ENCODE data around the gene SLC22A17. TPM values are rescaled to one million over a fixed set of nuclear protein-coding genes. Genes with fewer than 3 reads are reported as not detected.
"Not testable (repeated sequence)": the region's sequence is repeated elsewhere in the genome, so short reads cannot be mapped to it uniquely, and the experiment has no call there.

Gene SLC22A17
- total RNA-seq = 12.1 TPM
- long read RNA-seq, partial matches to known transcripts = 2 of 12 reads
- long read RNA-seq, other reads (novel, unspliced or antisense) = 4 of 12 reads

DNA sequence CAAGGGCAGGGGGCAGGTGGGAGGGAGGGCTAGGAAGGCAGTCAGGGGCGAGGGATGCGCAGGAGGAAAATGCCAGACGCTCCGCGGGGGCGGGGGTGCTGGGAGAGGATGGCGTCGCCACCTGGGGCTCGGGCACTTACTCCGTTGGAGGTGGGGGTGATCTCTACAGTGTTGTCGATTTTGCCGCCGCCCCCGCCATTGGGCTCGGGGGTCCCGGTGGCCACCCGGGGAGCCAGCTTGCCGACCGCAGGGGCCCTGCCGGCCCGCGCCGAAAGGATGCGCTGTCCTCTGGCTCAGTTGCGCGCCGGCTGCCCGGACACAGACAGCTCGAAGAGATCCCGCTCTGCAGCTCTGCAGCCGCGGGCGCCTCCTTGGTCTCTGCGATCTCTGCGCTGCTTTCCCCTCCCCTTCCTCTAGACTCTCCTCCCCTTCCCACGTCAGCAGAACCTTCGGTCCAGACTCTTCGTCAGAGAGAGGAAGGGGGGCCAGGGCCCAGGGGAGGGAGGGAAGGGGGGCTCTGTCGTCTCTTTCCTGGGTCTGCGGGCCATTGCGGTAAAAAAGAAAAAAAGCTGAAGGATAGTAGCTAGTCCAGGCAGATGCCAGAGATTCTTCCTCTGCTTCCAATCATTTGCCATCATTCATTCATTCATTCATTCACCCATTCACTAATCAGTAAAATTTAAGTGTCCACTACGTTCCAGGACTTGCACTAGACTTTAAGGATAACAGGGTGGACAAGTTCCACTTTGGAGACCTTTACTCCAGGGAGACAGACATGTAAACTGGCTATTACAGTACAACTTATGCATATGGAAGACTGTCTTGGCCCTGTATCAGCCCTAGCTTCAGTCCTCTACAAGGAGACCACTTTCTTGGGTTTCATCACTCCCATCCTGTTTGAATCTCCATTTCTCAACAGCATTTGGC lies at the start of gene SLC22A17:
SLC22A17 (minus strand) TSS at position 382 of the 927 bp plus-strand sequence.
- H3K36me3 ChIP-seq = no peaks in the 10 kb centered on the region
- peak within 1 kb of the TSS; percentile 65 for H3K4me3 ChIP-seq
- H3K9me3 ChIP-seq = no peaks in the 10 kb centered on the region
- H3K27me3 ChIP-seq = peaks cover 26% of the 10 kb centered on the region
- no peak within 1 kb of the TSS for H3K27ac ChIP-seq
- H3K4me1 ChIP-seq = peaks cover 7% of the 10 kb centered on the region
- intact Hi-C loops (cut with DNase I) = no loop called here
- peak; percentile 78 for DNase-seq
- TF ChIP-seq, protein P1, sequence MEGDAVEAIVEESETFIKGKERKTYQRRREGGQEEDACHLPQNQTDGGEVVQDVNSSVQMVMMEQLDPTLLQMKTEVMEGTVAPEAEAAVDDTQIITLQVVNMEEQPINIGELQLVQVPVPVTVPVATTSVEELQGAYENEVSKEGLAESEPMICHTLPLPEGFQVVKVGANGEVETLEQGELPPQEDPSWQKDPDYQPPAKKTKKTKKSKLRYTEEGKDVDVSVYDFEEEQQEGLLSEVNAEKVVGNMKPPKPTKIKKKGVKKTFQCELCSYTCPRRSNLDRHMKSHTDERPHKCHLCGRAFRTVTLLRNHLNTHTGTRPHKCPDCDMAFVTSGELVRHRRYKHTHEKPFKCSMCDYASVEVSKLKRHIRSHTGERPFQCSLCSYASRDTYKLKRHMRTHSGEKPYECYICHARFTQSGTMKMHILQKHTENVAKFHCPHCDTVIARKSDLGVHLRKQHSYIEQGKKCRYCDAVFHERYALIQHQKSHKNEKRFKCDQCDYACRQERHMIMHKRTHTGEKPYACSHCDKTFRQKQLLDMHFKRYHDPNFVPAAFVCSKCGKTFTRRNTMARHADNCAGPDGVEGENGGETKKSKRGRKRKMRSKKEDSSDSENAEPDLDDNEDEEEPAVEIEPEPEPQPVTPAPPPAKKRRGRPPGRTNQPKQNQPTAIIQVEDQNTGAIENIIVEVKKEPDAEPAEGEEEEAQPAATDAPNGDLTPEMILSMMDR (IDR thresholded peaks at IDR 0.05) = no peak
- peak; percentile 83 for ATAC-seq

DNA sequence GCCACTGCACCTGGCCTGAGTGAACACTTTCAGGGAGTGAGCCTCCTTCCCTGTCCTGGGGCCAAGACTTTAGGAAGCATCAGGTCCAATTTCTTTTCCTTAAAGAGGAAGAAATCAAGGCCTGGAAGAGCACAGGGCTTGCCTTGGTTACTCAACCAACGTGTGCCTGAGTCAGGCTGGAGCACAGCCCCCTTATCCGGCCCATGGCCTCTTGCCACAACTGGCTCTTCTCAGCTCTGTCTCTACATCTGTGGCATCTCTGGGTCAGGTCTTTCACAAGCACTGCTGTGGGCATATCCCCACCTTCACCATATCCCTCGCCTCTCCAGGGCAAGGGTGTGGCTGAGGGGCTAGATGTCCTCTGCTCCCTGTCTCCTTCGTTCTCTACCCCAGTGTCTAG lies 48.6 kb upstream of the SLC22A17 start:
- intact Hi-C loops (cut with DNase I) = no loop called here
- DNase-seq (no peak), ATAC-seq (no peak)
- Histone ChIP-seq H3K4me1 (no peaks in the 10 kb centered on the region), H3K9me3 (no peaks in the 10 kb centered on the region), H3K4me3 (no peak overlapping the region), H3K36me3 (no peaks in the 10 kb centered on the region), H3K27me3 (no peaks in the 10 kb centered on the region), H3K27ac (no peak overlapping the region)
- TF ChIP-seq, protein P1 (IDR thresholded peaks at IDR 0.05) = no peak

DNA sequence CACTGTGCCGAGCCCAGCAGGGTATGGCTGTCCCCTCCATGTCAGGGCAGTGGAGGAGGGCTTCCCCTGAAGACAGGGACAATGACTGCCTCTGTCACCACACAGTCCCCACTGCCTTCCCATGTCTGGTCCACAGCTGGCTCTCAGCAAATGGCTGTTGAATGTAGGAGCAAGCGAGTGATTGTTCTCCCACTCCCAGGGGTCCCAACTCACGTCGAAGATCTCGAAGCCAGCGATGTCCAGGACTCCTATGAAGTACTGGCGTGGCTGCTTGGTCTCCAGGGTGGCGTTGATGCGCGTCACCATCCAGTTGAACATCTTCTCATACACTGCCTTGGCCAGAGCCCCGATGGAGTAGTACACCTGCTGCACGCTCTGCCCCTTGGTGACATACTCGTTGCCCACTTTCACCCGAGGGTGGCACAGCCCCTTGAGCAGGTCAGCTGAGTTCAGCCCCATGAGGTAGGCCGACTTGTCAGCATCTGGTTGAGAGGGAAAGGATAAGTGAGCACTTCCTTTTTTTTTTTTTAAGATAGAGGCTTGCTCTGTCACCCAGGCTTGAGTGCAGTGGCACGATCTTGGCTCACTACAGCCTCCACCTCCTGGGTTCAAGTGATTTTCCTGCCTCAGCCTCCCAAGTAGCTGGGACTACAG lies 47.9 kb upstream of the SLC22A17 start:
- H3K27ac ChIP-seq; intact Hi-C loops (cut with DNase I); H3K36me3 ChIP-seq; H3K27me3 ChIP-seq; H3K9me3 ChIP-seq; H3K4me3 ChIP-seq; H3K4me1 ChIP-seq; ATAC-seq: not testable (repeated sequence)
- DNase-seq = peak; percentile 51

DNA sequence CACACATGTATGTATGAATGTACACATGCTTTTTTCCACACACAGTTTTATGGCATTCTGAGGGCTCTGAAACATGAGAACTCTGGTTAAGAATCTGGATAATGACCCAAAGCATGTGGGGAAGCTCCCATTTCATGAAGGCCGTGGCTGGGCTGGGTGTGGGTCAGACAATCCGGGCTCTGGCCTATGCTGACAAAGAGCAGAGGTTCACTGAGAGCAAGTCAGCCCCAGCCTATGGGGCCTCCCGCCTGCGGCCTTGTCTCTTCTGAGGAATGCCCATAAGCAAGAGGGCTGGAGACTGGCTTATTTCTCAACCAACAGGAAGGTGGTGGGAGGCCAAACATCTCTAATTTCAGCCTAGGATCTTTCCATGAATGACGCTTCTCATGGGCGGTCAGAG lies 46.9 kb upstream of the SLC22A17 start:
- ATAC-seq = no peak
- Histone ChIP-seq H3K4me3 (no peak overlapping the region), H3K4me1 (no peaks in the 10 kb centered on the region), H3K27ac (no peak overlapping the region), H3K27me3 (no peaks in the 10 kb centered on the region), H3K36me3 (no peaks in the 10 kb centered on the region), H3K9me3 (no peaks in the 10 kb centered on the region)
- intact Hi-C loops (cut with DNase I) = no loop called here
- no peak for DNase-seq
- TF ChIP-seq, protein P1 (IDR thresholded peaks at IDR 0.05) = no peak

DNA sequence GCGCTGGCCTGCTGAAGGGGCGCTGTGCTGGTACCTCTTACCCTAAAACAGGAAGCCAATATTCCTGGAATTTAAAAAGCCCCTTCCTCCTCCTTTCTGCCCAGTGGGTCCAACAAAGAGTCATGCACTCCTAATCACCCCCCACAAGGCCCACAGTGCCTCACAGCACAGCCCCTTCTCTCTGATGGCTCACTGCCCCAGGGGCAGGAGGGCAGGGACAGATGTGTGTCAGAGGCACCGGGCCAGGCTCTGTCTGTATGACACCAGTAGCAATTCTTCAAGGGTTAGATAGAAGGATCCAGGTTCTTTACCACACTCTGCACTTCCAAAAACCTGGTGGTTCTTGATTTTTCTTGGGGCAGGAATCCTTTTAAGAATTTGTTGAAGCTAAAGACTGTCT lies 46.4 kb upstream of the SLC22A17 start:
- TF ChIP-seq, protein P1 (IDR thresholded peaks at IDR 0.05) = no peak
- DNase-seq = no peak
- ATAC-seq = no peak
- H3K4me1 ChIP-seq = no peaks in the 10 kb centered on the region
- no peaks in the 10 kb centered on the region for H3K36me3 ChIP-seq
- H3K4me3 ChIP-seq = no peak overlapping the region
- no peaks in the 10 kb centered on the region for H3K9me3 ChIP-seq
- H3K27ac ChIP-seq = no peak overlapping the region
- H3K27me3 ChIP-seq = no peaks in the 10 kb centered on the region
- intact Hi-C loops (cut with DNase I) = no loop called here

DNA sequence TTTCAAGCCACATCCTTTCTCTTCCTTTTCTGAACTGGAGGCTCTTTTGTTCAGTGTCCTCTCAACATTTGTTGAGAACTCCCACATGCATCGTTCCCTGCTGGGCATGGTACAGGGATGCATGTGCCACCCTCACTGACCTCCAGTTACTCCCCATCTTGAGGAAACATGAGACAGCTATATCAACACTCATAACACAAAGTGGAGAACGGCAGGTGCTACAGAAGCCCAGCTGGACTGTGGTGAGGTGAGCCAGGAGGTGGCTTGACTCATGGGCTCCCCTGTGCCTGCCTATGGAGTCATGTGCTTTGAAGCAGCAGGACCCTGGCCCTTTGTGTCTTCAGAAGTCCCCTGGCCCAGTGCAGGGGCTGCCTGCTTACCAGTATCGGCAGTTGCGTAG lies 45.7 kb upstream of the SLC22A17 start:
- TF ChIP-seq, protein P1 (IDR thresholded peaks at IDR 0.05) = no peak
- ATAC-seq (no peak), DNase-seq (no peak)
- Histone ChIP-seq H3K9me3 (no peaks in the 10 kb centered on the region), H3K4me3 (no peak overlapping the region), H3K27ac (no peak overlapping the region), H3K27me3 (no peaks in the 10 kb centered on the region), H3K36me3 (no peaks in the 10 kb centered on the region), H3K4me1 (no peaks in the 10 kb centered on the region)
- intact Hi-C loops (cut with DNase I) = no loop called here
